PC-3 (cell line): ENCODE data around the gene SEMA4B.
A peak's percentile ranks its signal among the peaks of the same experiment; 100 is the strongest.

Source experiments
- EZH2 ChIP-seq: fragments of 300-600 bp; sonication (generic); IDR thresholded peaks from one replicate; pipeline ENCODE4 v1.6.1; 2017; ENCODE audit warnings: antibody characterized with exemption, mild to moderate bottlenecking, low read length; ENCODE audit not compliant: unreplicated experiment
- EZH2phosphoT487 ChIP-seq: fragments of 300-600 bp; sonication (generic); IDR thresholded peaks from 2 replicates; pipeline ENCODE4 v1.6.1; 2018; ENCODE audit warnings: mild to moderate bottlenecking, antibody characterized with exemption, low read length, borderline replicate concordance
- TF ChIP-seq, protein P1 (sequence below): fragments of 300-600 bp; sonication (generic); conservative IDR thresholded peaks from 2 replicates; pipeline ENCODE4 v1.5.1; 2017; ENCODE audit warnings: antibody characterized with exemption, low read depth, mild to moderate bottlenecking, low read length

DNA sequence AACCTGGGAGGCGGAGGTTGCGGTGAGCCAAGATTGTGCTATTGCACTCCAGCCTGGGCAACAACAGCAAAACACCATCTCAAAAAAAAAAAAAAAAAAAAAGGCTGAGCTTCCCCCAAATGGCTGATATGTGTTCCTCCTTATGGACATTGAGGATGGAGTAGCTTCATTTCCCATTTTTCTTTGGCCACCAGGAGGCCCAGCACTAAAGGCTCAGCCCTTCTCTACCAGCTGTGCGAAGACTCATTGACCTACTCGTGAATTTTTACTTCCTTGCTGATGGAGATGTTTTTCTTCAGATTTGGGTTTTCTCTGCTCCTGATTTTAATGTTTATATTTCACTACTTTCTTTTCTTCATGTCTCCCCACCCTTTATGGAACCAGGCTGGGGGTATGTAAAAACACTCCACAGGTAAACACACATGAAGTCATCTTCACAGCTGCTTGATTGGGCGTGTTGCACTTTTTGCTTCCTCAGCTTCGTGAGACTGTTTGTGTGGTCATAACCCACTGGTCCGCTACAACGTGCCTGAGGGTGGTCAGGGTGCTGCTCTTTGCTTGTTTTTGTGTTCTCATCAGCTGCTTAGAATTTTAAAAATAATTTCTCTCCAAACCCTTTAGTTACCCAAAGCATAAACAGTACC lies 13.5 kb downstream of the SEMA4B start:
- TF ChIP-seq, protein P1, sequence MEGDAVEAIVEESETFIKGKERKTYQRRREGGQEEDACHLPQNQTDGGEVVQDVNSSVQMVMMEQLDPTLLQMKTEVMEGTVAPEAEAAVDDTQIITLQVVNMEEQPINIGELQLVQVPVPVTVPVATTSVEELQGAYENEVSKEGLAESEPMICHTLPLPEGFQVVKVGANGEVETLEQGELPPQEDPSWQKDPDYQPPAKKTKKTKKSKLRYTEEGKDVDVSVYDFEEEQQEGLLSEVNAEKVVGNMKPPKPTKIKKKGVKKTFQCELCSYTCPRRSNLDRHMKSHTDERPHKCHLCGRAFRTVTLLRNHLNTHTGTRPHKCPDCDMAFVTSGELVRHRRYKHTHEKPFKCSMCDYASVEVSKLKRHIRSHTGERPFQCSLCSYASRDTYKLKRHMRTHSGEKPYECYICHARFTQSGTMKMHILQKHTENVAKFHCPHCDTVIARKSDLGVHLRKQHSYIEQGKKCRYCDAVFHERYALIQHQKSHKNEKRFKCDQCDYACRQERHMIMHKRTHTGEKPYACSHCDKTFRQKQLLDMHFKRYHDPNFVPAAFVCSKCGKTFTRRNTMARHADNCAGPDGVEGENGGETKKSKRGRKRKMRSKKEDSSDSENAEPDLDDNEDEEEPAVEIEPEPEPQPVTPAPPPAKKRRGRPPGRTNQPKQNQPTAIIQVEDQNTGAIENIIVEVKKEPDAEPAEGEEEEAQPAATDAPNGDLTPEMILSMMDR: peak; percentile 49; the same call in 1 of the 2 replicates
- no peak for TF ChIP-seq EZH2
- TF ChIP-seq EZH2phosphoT487: no peak
